Measurements from ENCODE around the gene MASTL.

MASTL gene

DNA sequence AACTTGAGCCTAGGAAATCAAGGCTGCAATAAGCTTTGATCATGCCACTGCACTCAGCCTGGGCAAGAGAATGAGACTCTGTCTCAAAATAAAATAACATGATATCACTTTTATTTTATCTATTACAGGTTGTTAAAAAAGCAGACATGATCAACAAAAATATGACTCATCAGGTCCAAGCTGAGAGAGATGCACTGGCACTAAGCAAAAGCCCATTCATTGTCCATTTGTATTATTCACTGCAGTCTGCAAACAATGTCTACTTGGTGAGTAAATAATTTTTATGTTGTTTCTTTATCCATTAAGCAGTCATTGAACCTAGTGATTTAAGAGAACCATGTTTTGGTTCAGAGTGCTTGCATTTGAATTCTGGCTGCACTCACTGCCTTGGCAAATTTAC, 3.3 kb downstream of the MASTL start:
- TF ChIP-seq, protein P1, sequence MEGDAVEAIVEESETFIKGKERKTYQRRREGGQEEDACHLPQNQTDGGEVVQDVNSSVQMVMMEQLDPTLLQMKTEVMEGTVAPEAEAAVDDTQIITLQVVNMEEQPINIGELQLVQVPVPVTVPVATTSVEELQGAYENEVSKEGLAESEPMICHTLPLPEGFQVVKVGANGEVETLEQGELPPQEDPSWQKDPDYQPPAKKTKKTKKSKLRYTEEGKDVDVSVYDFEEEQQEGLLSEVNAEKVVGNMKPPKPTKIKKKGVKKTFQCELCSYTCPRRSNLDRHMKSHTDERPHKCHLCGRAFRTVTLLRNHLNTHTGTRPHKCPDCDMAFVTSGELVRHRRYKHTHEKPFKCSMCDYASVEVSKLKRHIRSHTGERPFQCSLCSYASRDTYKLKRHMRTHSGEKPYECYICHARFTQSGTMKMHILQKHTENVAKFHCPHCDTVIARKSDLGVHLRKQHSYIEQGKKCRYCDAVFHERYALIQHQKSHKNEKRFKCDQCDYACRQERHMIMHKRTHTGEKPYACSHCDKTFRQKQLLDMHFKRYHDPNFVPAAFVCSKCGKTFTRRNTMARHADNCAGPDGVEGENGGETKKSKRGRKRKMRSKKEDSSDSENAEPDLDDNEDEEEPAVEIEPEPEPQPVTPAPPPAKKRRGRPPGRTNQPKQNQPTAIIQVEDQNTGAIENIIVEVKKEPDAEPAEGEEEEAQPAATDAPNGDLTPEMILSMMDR (IDR thresholded peaks at IDR 0.05; ENCODE audit: control extremely low read depth, extremely low read depth, low read depth, missing control alignments), result no peak
- ChIA-PET CTCF (interaction anchor here (1.0 to 1.7 kb wide), 3 partner anchors 12 to 39 kb away, joined by 3 to 5 read pairs (median 3); no protein-coding TSS in a partner anchor), POLR2A (interaction anchor here (0.7 kb wide), 1 partner anchor 84 kb away, joined by 3 read pairs; no protein-coding TSS in a partner anchor)
- no peak for DNase-seq (ENCODE audit: extremely low spot score)

GRCh38 chr10:27169849-27170248, 14.7 kb downstream of the MASTL start:
- no peak for DNase-seq (ENCODE audit: extremely low spot score)
- CTCF ChIA-PET, result interaction anchor here (0.6 to 1.6 kb wide), 2 partner anchors 17 to 54 kb away, joined by 3 to 4 read pairs; no protein-coding TSS in a partner anchor
- TF ChIP-seq, protein P1 (IDR thresholded peaks at IDR 0.05; ENCODE audit: control extremely low read depth, extremely low read depth, low read depth, missing control alignments), result no peak
- POLR2A ChIA-PET, result no interaction called here

DNA sequence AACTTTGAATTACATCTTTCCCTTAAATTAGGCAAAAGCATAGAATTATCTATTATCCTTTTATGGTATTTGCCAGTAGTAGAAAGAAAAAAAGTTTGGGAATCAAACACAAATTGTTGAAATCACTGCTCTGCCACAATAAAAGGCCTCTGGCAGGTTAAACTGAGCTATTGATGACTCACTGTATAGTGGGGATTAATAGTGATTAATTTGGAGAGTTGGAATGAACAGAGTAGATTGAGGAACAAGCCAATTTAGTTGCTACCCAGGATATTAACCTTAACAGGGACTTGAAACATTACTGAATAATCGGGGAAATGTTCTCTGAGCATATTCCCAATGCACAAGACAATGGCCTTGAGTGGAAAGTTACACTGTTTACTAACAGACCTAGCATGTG, 33.1 kb downstream of the MASTL start:
- CTCF ChIA-PET, result interaction anchor here (0.9 to 3.5 kb wide), 6 partner anchors 8 to 45 kb away, joined by 3 to 13 read pairs (median 3); no protein-coding TSS in a partner anchor
- DNase-seq (ENCODE audit: extremely low spot score), result no peak
- TF ChIP-seq, protein P1 (IDR thresholded peaks at IDR 0.05; ENCODE audit: control extremely low read depth, extremely low read depth, low read depth, missing control alignments), result no peak
- POLR2A ChIA-PET, result no interaction called here

DNA sequence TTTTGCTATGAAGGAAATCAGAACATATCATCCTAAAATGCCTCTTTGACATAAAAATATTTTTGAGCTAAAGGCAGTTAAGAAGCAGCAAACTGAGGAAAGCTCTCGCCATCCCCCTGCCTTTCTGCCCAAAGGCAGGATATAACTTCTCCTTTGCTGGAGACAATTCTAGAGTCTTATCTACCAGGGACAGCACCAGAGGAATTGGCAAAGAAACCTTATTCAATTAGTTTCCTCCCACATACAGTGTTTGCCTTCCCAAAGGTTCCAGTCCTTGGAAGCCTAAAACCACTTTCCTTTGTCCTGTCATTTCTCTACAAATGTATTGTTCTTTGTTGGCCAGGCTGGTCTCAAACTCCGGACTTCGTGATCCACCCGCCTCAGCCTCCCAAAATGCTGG, 33.7 kb downstream of the MASTL start:
- CTCF ChIA-PET, result interaction anchor here (0.9 to 3.5 kb wide), 5 partner anchors 8 to 45 kb away, joined by 3 to 13 read pairs (median 3); no protein-coding TSS in a partner anchor
- DNase-seq (ENCODE audit: extremely low spot score), result no peak

GRCh38 chr10:27190508-27190907, 35.4 kb downstream of the MASTL start:
- no peak for DNase-seq (ENCODE audit: extremely low spot score)
- TF ChIP-seq, protein P1 (IDR thresholded peaks at IDR 0.05; ENCODE audit: control extremely low read depth, extremely low read depth, low read depth, missing control alignments), result no peak
- POLR2A ChIA-PET, result no interaction called here
- CTCF ChIA-PET, result no interaction called here

More for the DNA sequence above, 33.7 kb downstream of the MASTL start:
- TF ChIP-seq, protein P1 (IDR thresholded peaks at IDR 0.05; ENCODE audit: control extremely low read depth, extremely low read depth, low read depth, missing control alignments), result no peak
- POLR2A ChIA-PET, result no interaction called here

DNA sequence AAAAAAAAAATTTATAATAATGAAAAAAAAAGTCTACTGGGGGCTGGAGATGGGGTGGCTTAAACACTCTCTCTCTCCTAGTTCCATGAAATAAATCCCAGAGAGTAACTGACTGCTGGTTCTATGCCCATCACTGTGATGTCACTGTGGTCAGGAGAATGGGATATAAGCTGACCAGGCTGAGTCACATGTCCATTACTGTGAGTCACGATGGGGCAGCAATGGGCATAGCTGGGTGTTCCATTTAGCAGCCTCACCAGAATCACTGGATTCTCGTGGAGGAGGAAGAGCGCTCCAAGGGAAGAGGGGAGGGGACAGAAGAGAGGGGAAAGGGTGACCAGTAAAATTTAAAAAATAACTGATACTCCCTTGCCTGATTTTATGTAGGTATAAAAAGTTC, 37.1 kb downstream of the MASTL start:
- no peak for DNase-seq (ENCODE audit: extremely low spot score)
- TF ChIP-seq, protein P1 (IDR thresholded peaks at IDR 0.05; ENCODE audit: control extremely low read depth, extremely low read depth, low read depth, missing control alignments), result no peak
- ChIA-PET POLR2A (no interaction called here), CTCF (no interaction called here)

Data from GM10248 (cell line).